Measurements from ENCODE around the gene ATP6V1E1. TPM values are rescaled to one million over a fixed set of nuclear protein-coding genes. Genes with fewer than 3 reads are reported as not detected.
"Not testable (repeated sequence)": the region's sequence is repeated elsewhere in the genome, so short reads cannot be mapped to it uniquely, and the experiment has no call there.

ATP6V1E1 gene
- 119 and 124 TPM in 2 replicates for total RNA-seq

GRCh38 chr22:17628406-17629172, at the start of gene ATP6V1E1:
Gene ATP6V1E1 (minus strand): TSS chr22:17628749. CDS start chr22:17628635, 114 bp downstream.
- DNase-seq (ENCODE audit: low read depth, low spot score), result peak; percentile 94

GRCh38 chr22:17675584-17675983, 47.0 kb upstream of the ATP6V1E1 start:
- no peak for DNase-seq (ENCODE audit: low read depth, low spot score)

DNA sequence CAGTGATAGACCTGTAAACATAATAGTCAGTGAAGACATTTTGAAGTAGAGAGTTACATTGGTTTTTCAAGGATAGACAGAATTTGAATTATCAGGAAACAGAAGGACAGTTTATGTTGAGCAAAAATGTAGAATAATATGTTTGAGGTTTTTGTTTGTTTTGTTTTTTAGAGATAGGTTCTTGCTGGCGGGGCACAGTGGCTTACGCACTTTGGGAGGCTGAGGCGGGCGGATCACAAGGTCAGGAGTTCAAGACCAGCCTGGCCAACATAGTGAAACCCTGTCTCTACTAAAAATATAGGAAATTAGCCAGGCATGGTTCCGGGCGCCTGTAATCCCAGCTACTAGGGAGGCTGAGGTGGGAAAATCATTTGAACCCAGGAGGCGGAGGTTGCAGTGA, 45.6 kb upstream of the ATP6V1E1 start:
- DNase-seq (ENCODE audit: low read depth, low spot score), result no peak

GRCh38 chr22:17672417-17672991, 44.0 kb upstream of the ATP6V1E1 start:
- no peak for DNase-seq (ENCODE audit: low read depth, low spot score)

GRCh38 chr22:17671521-17672092, 43.1 kb upstream of the ATP6V1E1 start:
- not testable (repeated sequence) for DNase-seq (ENCODE audit: low read depth, low spot score)

GRCh38 chr22:17665854-17666253, 37.3 kb upstream of the ATP6V1E1 start:
- no peak for DNase-seq (ENCODE audit: low read depth, low spot score)

DNA sequence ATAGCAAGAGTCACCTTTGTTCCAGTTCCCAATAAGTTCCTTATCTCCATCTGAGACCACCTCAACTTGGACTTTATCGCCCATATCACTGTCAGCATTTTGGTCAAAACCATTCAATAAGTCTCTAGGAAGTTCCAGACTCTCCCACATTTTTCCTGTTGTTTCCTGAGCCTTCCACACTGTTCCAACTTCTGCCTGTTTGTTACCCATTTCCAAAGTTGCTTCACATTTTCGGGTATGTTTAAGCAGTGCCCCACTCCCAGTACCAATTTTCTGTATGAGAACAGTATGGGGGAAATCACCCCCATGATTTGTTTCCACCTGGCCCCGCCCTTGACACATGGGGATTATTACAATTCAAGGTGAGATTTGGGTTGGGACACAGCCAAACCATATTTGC, 36.7 kb upstream of the ATP6V1E1 start:
- DNase-seq (ENCODE audit: low read depth, low spot score), result no peak

DNA sequence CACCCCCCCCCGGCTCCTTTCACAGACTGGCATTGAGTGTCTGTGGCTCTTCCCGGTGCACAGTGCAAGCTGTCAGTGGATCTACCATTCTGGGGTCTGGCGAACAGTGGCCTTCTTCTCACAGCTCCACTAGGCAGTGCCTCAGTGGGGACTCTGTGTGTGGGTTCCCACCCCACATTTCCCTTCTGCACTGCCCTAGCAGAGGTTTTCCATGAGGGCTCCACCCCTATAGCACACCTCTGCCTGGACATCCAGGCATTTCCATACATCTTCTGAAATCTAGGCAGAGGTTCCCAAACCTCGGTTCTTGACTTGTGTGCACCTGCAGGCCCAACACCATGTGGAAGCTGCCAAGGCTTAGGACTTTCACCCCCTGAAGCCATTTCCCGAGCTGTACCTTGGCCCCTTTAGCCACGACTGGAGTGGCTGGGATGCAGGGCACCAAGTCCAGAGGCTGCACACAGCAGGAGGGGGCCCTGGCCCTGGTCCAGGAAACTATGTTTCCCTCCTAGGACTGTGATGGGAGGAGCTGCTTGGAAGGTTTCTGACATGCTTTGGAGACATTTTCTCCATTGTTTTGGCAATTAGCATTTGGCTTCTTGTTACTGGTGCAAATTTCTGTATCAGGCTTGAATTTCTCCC, 36.0 kb upstream of the ATP6V1E1 start:
- no peak for DNase-seq (ENCODE audit: low read depth, low spot score)

GRCh38 chr22:17656870-17657395, 28.4 kb upstream of the ATP6V1E1 start:
- DNase-seq (ENCODE audit: low read depth, low spot score), result no peak

GRCh38 chr22:17655289-17655688, 26.7 kb upstream of the ATP6V1E1 start:
- DNase-seq (ENCODE audit: low read depth, low spot score), result no peak

GRCh38 chr22:17648569-17648968, 20.0 kb upstream of the ATP6V1E1 start:
- no peak for DNase-seq (ENCODE audit: low read depth, low spot score)

DNA sequence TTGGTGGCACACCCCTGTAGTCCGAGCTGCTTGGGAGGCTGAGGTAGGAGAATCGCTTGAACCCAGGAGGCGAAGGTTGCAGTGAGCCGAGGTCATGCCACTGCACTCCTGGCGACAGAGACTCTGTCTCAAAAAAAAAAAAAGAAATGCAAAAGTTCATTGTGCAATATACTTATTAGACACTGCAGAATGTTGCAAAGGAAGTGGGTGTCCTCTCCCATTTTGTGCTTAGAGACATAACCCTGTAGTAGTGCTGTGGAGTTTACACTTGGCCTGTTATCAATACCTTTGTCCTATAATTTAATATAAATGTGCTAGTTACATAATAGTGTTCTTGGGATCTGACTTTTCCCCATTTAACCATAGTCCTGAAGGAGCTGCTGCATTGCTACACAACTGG, 19.4 kb upstream of the ATP6V1E1 start:
- DNase-seq (ENCODE audit: low read depth, low spot score), result no peak

DNA sequence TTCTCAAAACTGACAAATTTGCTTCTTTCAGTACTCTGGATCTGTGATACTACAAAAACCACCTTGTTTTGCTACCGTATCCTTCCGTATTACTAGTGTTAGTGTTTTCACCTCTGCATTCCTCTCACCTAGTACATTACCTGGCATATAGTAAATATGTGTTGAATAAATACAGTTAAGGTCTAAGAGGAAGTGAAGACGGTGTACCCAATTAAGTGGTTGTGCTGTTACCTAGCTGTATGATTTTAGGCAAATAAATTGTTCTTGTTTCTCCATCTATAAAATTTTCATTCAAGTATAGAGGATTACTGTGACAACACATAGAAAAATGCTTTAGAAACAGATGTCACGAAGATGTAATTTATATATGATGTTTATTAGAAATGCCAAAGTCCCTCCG, 18.9 kb upstream of the ATP6V1E1 start:
- DNase-seq (ENCODE audit: low read depth, low spot score), result no peak

GRCh38 chr22:17642357-17642756, 13.8 kb upstream of the ATP6V1E1 start:
- not testable (repeated sequence) for DNase-seq (ENCODE audit: low read depth, low spot score)

- DNase-seq (ENCODE audit: low read depth, low spot score), result no peak
Measured at GRCh38 chr22:17641269-17641668, 12.7 kb upstream of the ATP6V1E1 start.

- no peak for DNase-seq (ENCODE audit: low read depth, low spot score)
Measured at GRCh38 chr22:17639247-17639741, 10.7 kb upstream of the ATP6V1E1 start.

- DNase-seq (ENCODE audit: low read depth, low spot score), result peak; percentile 60
Measured at GRCh38 chr22:17638432-17639246, 10.1 kb upstream of the ATP6V1E1 start, which contains the start of gene BCL2L13. Gene BCL2L13 (plus strand): TSS chr22:17638757. CDS start chr22:17655712, 16,955 bp downstream.

- DNase-seq (ENCODE audit: low read depth, low spot score), result no peak
Measured at GRCh38 chr22:17638182-17638431, 9.6 kb upstream of the ATP6V1E1 start.

DNA sequence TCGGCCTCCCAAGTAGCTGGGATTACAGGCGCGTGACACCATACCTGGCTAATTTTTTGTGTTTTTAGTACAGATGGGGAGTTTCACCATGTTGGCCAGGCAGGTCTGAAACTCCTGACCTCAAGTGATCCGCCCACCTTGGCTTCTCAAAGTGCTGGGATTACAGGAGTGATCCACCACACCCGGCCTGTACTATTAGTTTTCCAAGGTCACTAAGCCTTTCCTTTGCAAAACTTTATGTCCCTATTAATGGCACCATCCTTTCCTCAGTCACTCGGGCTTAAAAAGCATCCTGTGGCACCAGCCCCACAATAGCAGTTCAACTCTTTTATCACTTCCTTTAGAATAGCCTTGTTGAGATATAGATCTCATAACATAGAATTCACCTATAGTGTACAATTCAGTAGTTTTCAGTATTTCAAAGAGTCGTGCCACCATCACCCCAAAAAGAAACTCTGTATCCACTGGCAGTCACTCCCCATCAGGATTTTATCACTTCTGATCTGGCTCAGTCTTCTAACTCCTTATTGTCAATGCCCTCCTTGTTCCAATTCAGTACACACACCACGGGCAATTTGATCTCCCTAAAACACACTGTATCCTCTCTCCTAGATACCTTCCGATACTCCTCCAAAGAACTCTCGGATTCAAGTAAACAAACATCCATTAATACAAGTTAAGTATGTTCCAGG, 9.1 kb upstream of the ATP6V1E1 start:
- DNase-seq (ENCODE audit: low read depth, low spot score), result no peak

GRCh38 chr22:17636850-17637249, 8.3 kb upstream of the ATP6V1E1 start:
- not testable (repeated sequence) for DNase-seq (ENCODE audit: low read depth, low spot score)

Data from pulmonary artery endothelial cell (primary cell).